Spinal cord (tissue), 10 donors: ENCODE data around the gene EVI5L. TPM values are rescaled to one million over a fixed set of nuclear protein-coding genes. Genes with fewer than 3 reads are reported as not detected.

Experiments used
- DNase-seq, 6 donors: peaks; one replicate each; pipeline versions ENCODE4 v3.0.0 to v3.0.0-alpha.2; 2013 to 2015; ENCODE audit warnings: low spot score in 6 of 6, low read depth in 4 of 6
- H3K27ac ChIP-seq: one replicate; pipeline ENCODE4 v1.5.1; 2013; ENCODE audit warnings: low read depth, low read length, control low read depth
- H3K27me3 ChIP-seq: one replicate; pipeline ENCODE4 v1.6.1; 2013; ENCODE audit warnings: low read length; ENCODE audit not compliant: control insufficient read depth, insufficient read depth
- H3K36me3 ChIP-seq: one replicate; pipeline ENCODE4 v1.6.1; 2013; ENCODE audit warnings: low read length; ENCODE audit not compliant: control insufficient read depth, insufficient read depth
- H3K4me1 ChIP-seq: one replicate; pipeline ENCODE4 v1.6.1; 2013; ENCODE audit warnings: low read length; ENCODE audit not compliant: control insufficient read depth, insufficient read depth
- H3K4me3 ChIP-seq: one replicate; pipeline ENCODE4 v1.5.1; 2013; ENCODE audit warnings: low read depth, low read length, control low read depth
- H3K9me3 ChIP-seq: one replicate; pipeline ENCODE4 v1.6.1; 2013; ENCODE audit warnings: low read length; ENCODE audit not compliant: control insufficient read depth, insufficient read depth
- WGBS: methylation state at CpG from one replicate; pipeline ENCODE4 v1.1.5; 2013; ENCODE audit warnings: missing lambda C conversion rate; ENCODE audit not compliant: insufficient coverage; 5-methylcytosine and 5-hydroxymethylcytosine counted together
- polyA plus RNA-seq, 2 donors: library from polyadenylated mRNA; unstranded; fragments of 120-200 nt; gene quantifications; one replicate each; pipeline ENCODE4 v1.2.1, GENCODE V29; 2013; ENCODE audit not compliant: insufficient read length in 2 of 2
- total RNA-seq, 2 donors: library from RNA; depleted of rRNA in 1 of 2; stranded (reverse); fragments of 120-200 nt in 1 of 2; fragments of >200 nt in 1 of 2; gene quantifications; one replicate each; pipeline versions ENCODE4 v1.2.3 to v1.2.4, GENCODE V29; 2013 to 2014
- donor health status: healthy.

The EVI5L gene
- total and polyA plus RNA-seq, 4 donors: 28.4 to 110 (median 67.8) TPM

DNA sequence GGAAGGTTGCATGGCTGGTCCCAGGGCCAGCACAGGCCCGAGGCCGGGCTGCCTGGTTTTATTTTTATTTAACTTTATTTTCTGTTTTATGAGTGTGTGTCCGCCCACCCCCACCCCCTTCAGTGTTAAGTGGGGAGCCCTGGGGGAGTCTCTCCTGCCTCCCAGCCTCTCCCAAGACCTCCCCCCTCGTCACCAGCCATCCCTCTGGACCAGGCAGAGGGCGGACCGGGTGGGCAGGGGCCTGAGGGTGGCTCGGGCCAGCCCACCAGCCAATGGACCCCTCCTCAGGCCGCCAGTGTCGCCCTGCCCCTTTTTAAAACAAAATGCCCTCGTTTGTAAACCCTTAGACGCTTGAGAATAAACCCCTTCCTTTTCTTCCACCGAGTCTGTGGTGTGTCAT is 84.1 kb downstream of the EVI5L start:
- peaks cover 26% of the 10 kb centered on the region for H3K4me1 ChIP-seq
- peaks cover 39% of the 10 kb centered on the region for H3K27me3 ChIP-seq
- no peaks in the 10 kb centered on the region for H3K9me3 ChIP-seq
- no peak for DNase-seq
- no CpG with 5 or more reads among the region's 12 CpGs for WGBS
- H3K4me3 ChIP-seq: no peak overlapping the region
- peaks cover 60% of the 10 kb centered on the region for H3K36me3 ChIP-seq
- no peak overlapping the region for H3K27ac ChIP-seq

Other genes starting within 250 kb of the EVI5L start
- gene CAMSAP3, start 234.4 kb upstream of the EVI5L start, total RNA-seq: 1 to 10 TPM; 4.9 to 7.9 TPM
- 10 to 100 TPM; 41.4 to 45.8 TPM for gene CAMSAP3, start 234.4 kb upstream of the EVI5L start, polyA plus RNA-seq
- gene XAB2, start 200.7 kb upstream of the EVI5L start, total RNA-seq: 10 to 100 TPM; 18.6 to 29.3 TPM
- 10 to 100 TPM; 34.6 to 38.5 TPM for gene XAB2, start 200.7 kb upstream of the EVI5L start, polyA plus RNA-seq
- gene PET100, start 200.4 kb upstream of the EVI5L start, total RNA-seq: 100 to 1,000 TPM in 1 of 2 donors, 10 to 100 TPM in 1; 18.1 to 107 TPM
- gene PET100, start 200.4 kb upstream of the EVI5L start, polyA plus RNA-seq: 100 to 1,000 TPM; 118 to 145 TPM
- gene PCP2, start 196.5 kb upstream of the EVI5L start, total RNA-seq: not detected
- under 1 TPM in 1 of 2 donors, not detected in 1; 0.62 TPM for gene PCP2, start 196.5 kb upstream of the EVI5L start, polyA plus RNA-seq
- gene STXBP2, start 193.1 kb upstream of the EVI5L start, total RNA-seq: 1 to 10 TPM; 4.4 to 8.3 TPM
- gene STXBP2, start 193.1 kb upstream of the EVI5L start, polyA plus RNA-seq: 10 to 100 TPM; 12.9 to 14.0 TPM
- gene RETN, start 161.2 kb upstream of the EVI5L start, total RNA-seq: 1 to 10 TPM; 1.8 to 7.6 TPM
- under 1 TPM in 1 of 2 donors, not detected in 1; 0.74 TPM for gene RETN, start 161.2 kb upstream of the EVI5L start, polyA plus RNA-seq
- 1 to 10 TPM in 1 of 2 donors, not detected in 1; 1.7 TPM for gene MCEMP1, start 153.1 kb upstream of the EVI5L start, total RNA-seq
- gene MCEMP1, start 153.1 kb upstream of the EVI5L start, polyA plus RNA-seq: under 1 TPM in 1 of 2 donors, not detected in 1; 0.41 TPM
- gene TRAPPC5, start 149.4 kb upstream of the EVI5L start, total RNA-seq: 100 to 1,000 TPM in 1 of 2 donors, 10 to 100 TPM in 1; 24.5 to 165 TPM
- 10 to 100 TPM; 95.8 to 98.4 TPM for gene TRAPPC5, start 149.4 kb upstream of the EVI5L start, polyA plus RNA-seq
- gene FCER2, start 128.1 kb upstream of the EVI5L start, total RNA-seq: under 1 TPM; 0.50 to 0.59 TPM
- gene FCER2, start 128.1 kb upstream of the EVI5L start, polyA plus RNA-seq: under 1 TPM in 1 of 2 donors, not detected in 1; 0.27 TPM
- gene CLEC4G, start 98.1 kb upstream of the EVI5L start, total RNA-seq: under 1 TPM; 0.17 to 0.50 TPM
- 1 to 10 TPM; 1.5 to 2.1 TPM for gene CLEC4G, start 98.1 kb upstream of the EVI5L start, polyA plus RNA-seq
- gene CD209, start 82.7 kb upstream of the EVI5L start, total RNA-seq: 1 to 10 TPM; 1.9 to 2.5 TPM
- under 1 TPM; 0.24 to 0.95 TPM for gene CD209, start 82.7 kb upstream of the EVI5L start, polyA plus RNA-seq
- 1 to 10 TPM in 1 of 2 donors, under 1 TPM in 1; 0.33 to 1.8 TPM for gene CLEC4M, start 67.0 kb upstream of the EVI5L start, total RNA-seq
- gene CLEC4M, start 67.0 kb upstream of the EVI5L start, polyA plus RNA-seq: 1 to 10 TPM in 1 of 2 donors, under 1 TPM in 1; 0.67 to 1.2 TPM
- gene PRR36, start 44.2 kb downstream of the EVI5L start, total RNA-seq: 1 to 10 TPM; 1.9 to 2.4 TPM
- gene PRR36, start 44.2 kb downstream of the EVI5L start, polyA plus RNA-seq: 10 to 100 TPM; 59.4 to 59.7 TPM
- gene LRRC8E, start 58.3 kb downstream of the EVI5L start, total RNA-seq: under 1 TPM; 0.40 to 0.66 TPM
- under 1 TPM in 1 of 2 donors, not detected in 1; 0.77 TPM for gene LRRC8E, start 58.3 kb downstream of the EVI5L start, polyA plus RNA-seq
- gene MAP2K7, start 73.7 kb downstream of the EVI5L start, total RNA-seq: 10 to 100 TPM in 1 of 2 donors, 1 to 10 TPM in 1; 8.1 to 12.7 TPM
- gene MAP2K7, start 73.7 kb downstream of the EVI5L start, polyA plus RNA-seq: 10 to 100 TPM; 30.6 to 36.8 TPM
- gene TGFBR3L, start 84.6 kb downstream of the EVI5L start, total RNA-seq: 1 to 10 TPM in 1 of 2 donors, under 1 TPM in 1; 0.59 to 1.5 TPM
- gene TGFBR3L, start 84.6 kb downstream of the EVI5L start, polyA plus RNA-seq: 1 to 10 TPM; 4.3 to 6.1 TPM
- gene SNAPC2, start 90.1 kb downstream of the EVI5L start, total RNA-seq: 10 to 100 TPM in 1 of 2 donors, 1 to 10 TPM in 1; 5.7 to 11.0 TPM
- 10 to 100 TPM; 21.3 to 27.1 TPM for gene SNAPC2, start 90.1 kb downstream of the EVI5L start, polyA plus RNA-seq
- gene CTXN1, start 95.9 kb downstream of the EVI5L start, total RNA-seq: 10 to 100 TPM in 1 of 2 donors, 1 to 10 TPM in 1; 4.3 to 14.7 TPM
- gene CTXN1, start 95.9 kb downstream of the EVI5L start, polyA plus RNA-seq: 100 to 1,000 TPM; 161 to 182 TPM
- gene TIMM44, start 113.4 kb downstream of the EVI5L start, total RNA-seq: 10 to 100 TPM; 25.5 to 47.0 TPM
- 10 to 100 TPM; 65.4 to 74.8 TPM for gene TIMM44, start 113.4 kb downstream of the EVI5L start, polyA plus RNA-seq
- 10 to 100 TPM; 27.2 to 51.0 TPM for gene ELAVL1, start 175.4 kb downstream of the EVI5L start, total RNA-seq
- gene ELAVL1, start 175.4 kb downstream of the EVI5L start, polyA plus RNA-seq: 10 to 100 TPM; 58.6 to 62.9 TPM
- not detected for gene CCL25, start 222.5 kb downstream of the EVI5L start, total RNA-seq
- gene CCL25, start 222.5 kb downstream of the EVI5L start, polyA plus RNA-seq: under 1 TPM; 0.50 to 0.73 TPM